Measurements from ENCODE around the gene KRT4. TPM values are rescaled to one million over a fixed set of nuclear protein-coding genes. Genes with fewer than 3 reads are reported as not detected.

KRT4 gene
- total RNA-seq, 4 donors from 2014 or later = not detected

DNA sequence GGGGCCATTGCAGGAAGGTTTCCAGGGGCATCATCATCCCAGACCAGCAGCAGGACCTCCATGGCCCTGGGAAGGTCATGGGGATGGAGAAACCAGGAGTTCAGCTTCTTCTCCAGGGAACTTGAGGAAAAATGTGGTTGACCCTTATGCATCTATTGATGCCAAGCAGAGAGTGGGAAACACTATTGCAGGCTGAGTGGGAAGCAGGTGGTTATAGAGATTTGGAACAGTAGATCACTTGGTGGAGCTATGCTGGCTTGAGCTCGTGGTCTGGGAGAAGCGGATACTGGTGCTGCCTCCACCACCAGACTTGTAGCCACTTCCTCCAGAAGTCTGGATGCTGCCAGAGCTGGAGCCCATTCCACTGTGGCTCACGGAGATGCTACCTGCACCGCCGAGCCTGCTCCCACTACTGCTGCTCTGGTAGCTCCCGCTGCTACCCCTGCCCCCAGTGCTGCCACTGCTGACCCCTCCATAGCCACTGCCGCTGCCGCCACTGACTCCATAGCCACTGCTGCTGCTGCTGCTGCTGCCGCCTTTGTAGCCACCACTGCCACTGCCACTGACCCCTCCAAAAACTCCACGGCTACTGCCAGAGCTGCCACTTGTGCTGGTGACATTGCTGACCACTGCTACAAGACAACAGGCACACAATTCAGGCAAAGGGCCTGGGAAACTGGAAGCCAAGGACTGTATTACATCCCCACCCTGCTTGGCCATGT, 45.3 kb downstream of the KRT4 start:
- no peak overlapping the region for H3K27ac ChIP-seq
- no peaks in the 10 kb centered on the region for H3K27me3 ChIP-seq
- H3K4me1 ChIP-seq = no peaks in the 10 kb centered on the region
- 66 to 84% methylated on average over 8 to 10 of the region's 10 CpGs for WGBS, 2 donors
- TF ChIP-seq, protein P1, sequence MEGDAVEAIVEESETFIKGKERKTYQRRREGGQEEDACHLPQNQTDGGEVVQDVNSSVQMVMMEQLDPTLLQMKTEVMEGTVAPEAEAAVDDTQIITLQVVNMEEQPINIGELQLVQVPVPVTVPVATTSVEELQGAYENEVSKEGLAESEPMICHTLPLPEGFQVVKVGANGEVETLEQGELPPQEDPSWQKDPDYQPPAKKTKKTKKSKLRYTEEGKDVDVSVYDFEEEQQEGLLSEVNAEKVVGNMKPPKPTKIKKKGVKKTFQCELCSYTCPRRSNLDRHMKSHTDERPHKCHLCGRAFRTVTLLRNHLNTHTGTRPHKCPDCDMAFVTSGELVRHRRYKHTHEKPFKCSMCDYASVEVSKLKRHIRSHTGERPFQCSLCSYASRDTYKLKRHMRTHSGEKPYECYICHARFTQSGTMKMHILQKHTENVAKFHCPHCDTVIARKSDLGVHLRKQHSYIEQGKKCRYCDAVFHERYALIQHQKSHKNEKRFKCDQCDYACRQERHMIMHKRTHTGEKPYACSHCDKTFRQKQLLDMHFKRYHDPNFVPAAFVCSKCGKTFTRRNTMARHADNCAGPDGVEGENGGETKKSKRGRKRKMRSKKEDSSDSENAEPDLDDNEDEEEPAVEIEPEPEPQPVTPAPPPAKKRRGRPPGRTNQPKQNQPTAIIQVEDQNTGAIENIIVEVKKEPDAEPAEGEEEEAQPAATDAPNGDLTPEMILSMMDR (IDR thresholded peaks at IDR 0.05) = no peak
- TF ChIP-seq POLR2A (IDR thresholded peaks at IDR 0.05) (no peak), EP300 (IDR thresholded peaks at IDR 0.05) (no peak)
- H3K36me3 ChIP-seq = no peaks in the 10 kb centered on the region
- no peak for DNase-seq (ENCODE audit: low spot score in 2 of 2)
- H3K9me3 ChIP-seq = no peaks in the 10 kb centered on the region
- no peak overlapping the region for H3K4me3 ChIP-seq

DNA sequence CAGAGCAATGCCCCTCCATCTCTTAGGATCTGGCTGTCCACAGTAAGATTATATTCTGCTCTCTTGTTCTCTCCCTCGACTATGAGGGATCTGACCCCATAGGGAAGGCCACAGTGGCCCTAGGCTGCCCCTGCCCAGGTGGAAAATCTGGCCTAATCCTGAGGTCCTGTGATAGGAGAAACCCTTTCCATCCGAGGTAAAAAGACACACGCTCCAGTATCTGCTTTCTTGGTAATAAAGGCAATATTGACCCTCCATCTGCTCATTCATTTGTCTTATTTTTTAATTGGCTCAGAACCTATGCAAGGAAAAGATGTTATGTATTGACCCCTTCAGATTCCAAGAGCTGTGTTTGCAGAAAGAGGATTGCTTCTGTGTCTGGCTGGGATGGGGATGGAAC, 46.5 kb downstream of the KRT4 start:
- no peaks in the 10 kb centered on the region for H3K27me3 ChIP-seq
- no peaks in the 10 kb centered on the region for H3K9me3 ChIP-seq
- no peak for TF ChIP-seq EP300 (IDR thresholded peaks at IDR 0.05)
- TF ChIP-seq, protein P1 (IDR thresholded peaks at IDR 0.05) = no peak
- no peak for TF ChIP-seq POLR2A (IDR thresholded peaks at IDR 0.05)
- 44 to 72% methylated on average over 3 of the region's 3 CpGs for WGBS, 2 donors
- no peak overlapping the region for H3K4me3 ChIP-seq
- H3K27ac ChIP-seq = no peak overlapping the region
- H3K36me3 ChIP-seq = no peaks in the 10 kb centered on the region
- no peak for DNase-seq (ENCODE audit: low spot score in 2 of 2)
- no peaks in the 10 kb centered on the region for H3K4me1 ChIP-seq

DNA sequence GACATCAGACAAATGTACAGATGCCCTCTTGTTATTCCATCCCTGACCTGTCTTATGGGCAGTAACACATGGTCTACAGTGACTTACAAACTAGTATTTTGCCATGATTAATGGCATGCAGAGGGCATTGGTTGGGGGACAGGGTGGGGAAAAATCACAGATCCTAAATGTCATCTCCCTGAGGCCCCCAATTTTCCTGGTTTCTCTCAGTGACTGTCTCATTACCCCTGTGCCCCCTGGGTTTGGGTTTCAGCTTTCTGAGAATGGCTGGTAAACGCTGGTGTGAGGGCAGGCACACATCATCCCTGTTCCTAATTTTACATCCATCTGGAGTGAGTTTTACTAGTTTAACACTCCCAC, 46.9 kb downstream of the KRT4 start:
- H3K27ac ChIP-seq = no peak overlapping the region
- peaks cover 0 to 4% (median 0%) of the 10 kb centered on the region in 4 donors for H3K9me3 ChIP-seq
- H3K4me1 ChIP-seq = no peaks in the 10 kb centered on the region
- 74 to 83% methylated on average over 1 of the region's 1 CpG for WGBS, 2 donors
- no peak for DNase-seq (ENCODE audit: low spot score in 2 of 2)
- H3K4me3 ChIP-seq = no peak overlapping the region
- H3K36me3 ChIP-seq = no peaks in the 10 kb centered on the region
- no peaks in the 10 kb centered on the region for H3K27me3 ChIP-seq
- TF ChIP-seq POLR2A (IDR thresholded peaks at IDR 0.05) (no peak), EP300 (IDR thresholded peaks at IDR 0.05) (no peak)

DNA sequence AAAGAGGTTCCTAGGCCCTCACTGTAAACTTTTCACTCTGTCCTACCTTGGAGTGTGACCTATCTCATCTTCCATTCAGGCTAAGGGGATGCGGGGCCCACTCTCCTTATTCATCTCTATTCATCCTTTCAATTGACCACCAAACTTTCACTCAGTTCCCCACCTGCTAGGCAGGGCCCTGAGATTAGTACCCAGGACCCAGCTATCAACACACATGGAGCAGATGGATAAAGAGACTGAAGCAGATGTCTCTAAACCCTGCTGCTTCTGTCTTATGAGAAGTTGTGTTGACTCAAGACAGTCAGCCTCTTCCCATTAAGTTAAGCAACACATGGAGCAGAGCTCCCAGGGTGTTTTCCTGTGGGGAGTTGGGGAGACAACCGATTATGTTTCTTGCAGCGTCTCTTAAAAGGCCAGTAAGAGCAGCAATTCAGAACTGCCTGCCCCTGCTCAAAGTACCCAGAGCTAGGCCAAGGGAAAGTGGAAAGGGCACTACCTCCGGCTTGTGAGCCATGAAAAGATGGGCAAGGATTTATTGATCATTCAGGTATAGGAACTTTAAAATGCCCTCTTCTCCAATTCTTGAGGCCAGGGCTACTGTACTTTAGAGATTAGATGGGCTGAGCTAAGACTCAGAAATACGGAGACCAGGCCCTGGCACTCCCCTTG, 47.4 kb downstream of the KRT4 start:
- TF ChIP-seq POLR2A (IDR thresholded peaks at IDR 0.05) = no peak
- TF ChIP-seq, protein P1 (IDR thresholded peaks at IDR 0.05) = no peak
- no peak for TF ChIP-seq EP300 (IDR thresholded peaks at IDR 0.05)
- Histone ChIP-seq H3K36me3 (no peaks in the 10 kb centered on the region), H3K9me3 (peaks cover 0 to 9% (median 0%) of the 10 kb centered on the region in 4 donors), H3K4me3 (no peak overlapping the region), H3K4me1 (no peaks in the 10 kb centered on the region), H3K27me3 (no peaks in the 10 kb centered on the region), H3K27ac (no peak overlapping the region)
- 84 to 89% methylated on average over 5 of the region's 5 CpGs for WGBS, 2 donors
- DNase-seq (ENCODE audit: low spot score in 2 of 2) = no peak

DNA sequence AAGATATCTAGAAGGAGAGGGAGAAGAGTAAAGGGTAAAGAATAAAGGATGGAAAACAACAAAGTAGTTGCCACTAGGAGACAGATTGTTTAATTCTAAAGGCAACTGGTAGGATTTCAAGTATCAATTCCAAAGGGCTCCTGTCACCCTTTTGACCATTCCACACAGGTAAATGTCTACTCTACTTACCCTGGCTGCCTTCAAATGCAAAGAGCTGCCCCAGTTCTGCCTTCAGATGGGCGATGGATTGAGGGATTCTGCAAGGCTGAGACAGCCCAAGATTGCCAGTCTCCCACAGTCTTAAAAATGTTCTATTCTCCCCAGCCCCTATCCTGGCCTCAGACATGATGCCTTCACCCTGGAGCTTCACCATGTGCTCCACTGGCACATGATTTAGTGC, 48.2 kb downstream of the KRT4 start:
- Histone ChIP-seq H3K36me3 (no peaks in the 10 kb centered on the region), H3K9me3 (peaks cover 0 to 17% (median 2%) of the 10 kb centered on the region in 4 donors), H3K4me1 (no peaks in the 10 kb centered on the region), H3K27me3 (no peaks in the 10 kb centered on the region), H3K4me3 (no peak overlapping the region), H3K27ac (no peak overlapping the region)
- TF ChIP-seq EP300 (IDR thresholded peaks at IDR 0.05) = no peak
- TF ChIP-seq, protein P1 (IDR thresholded peaks at IDR 0.05) = no peak
- TF ChIP-seq POLR2A (IDR thresholded peaks at IDR 0.05) = no peak
- 62 to 67% methylated on average over 1 of the region's 1 CpG for WGBS, 2 donors
- no peak for DNase-seq (ENCODE audit: low spot score in 2 of 2)

All from tibial nerve (tissue), 4 donors.